Psoas muscle (tissue), 8 donors: Measurements from ENCODE around the gene IFFO2. TPM values are rescaled to one million over a fixed set of nuclear protein-coding genes. Genes with fewer than 3 reads are reported as not detected.

ENCODE experiments used
- ATAC-seq, 4 donors: fragments of 200-7000 bp; cut with Tn5 transposase; one replicate each; pipeline ENCODE4 v1.9.1; 2020; ENCODE audit warnings: moderate library complexity in 3 of 4, mild to moderate bottlenecking in 2 of 4
- DNase-seq, 2 donors: peaks; one replicate each; pipeline ENCODE4 v3.0.0-alpha.2; 2020
- H3K27ac ChIP-seq: fragments of 200-600 bp; one replicate; pipeline ENCODE4 v1.8.0; 2022
- H3K27me3 ChIP-seq, 3 donors: fragments of 200-600 bp in 1 of 3; one replicate each; pipeline versions ENCODE4 v1.6.1 to v1.8.0; 2013 to 2022; ENCODE audit warnings: low read length in 2 of 3, mild to moderate bottlenecking in 2 of 3, moderate library complexity in 1 of 3; ENCODE audit not compliant: insufficient read depth in 3 of 3
- H3K36me3 ChIP-seq, 2 donors: fragments of 200-600 bp in 1 of 2; one replicate each; pipeline versions ENCODE4 v1.6.1 to v1.8.0; 2013 to 2022; ENCODE audit warnings: low read depth in 1 of 2, mild to moderate bottlenecking in 1 of 2, moderate library complexity in 1 of 2; ENCODE audit not compliant: insufficient read depth in 1 of 2
- H3K4me1 ChIP-seq: fragments of 200-600 bp; one replicate; pipeline ENCODE4 v1.8.0; 2022
- H3K4me3 ChIP-seq: fragments of 200-600 bp; one replicate; pipeline ENCODE4 v1.8.0; 2022; ENCODE audit warnings: mild to moderate bottlenecking
- H3K9me3 ChIP-seq: fragments of 200-600 bp; one replicate; pipeline ENCODE4 v1.8.0; 2022
- WGBS, 3 donors: extraction: QIAGEN DNeasy Blood & Tissue Kit; methylation state at CpG; one replicate each; pipeline versions ENCODE4 v1.1.6 to v1.1.7; 2013; 5-methylcytosine and 5-hydroxymethylcytosine counted together
- intact Hi-C, 2 donors: fragments of 100-400 bp; cut with DNase I; formaldehyde crosslinking; loops; one replicate each; pipeline versions ENCODE4 v1.11.0 to v1.14.2; 2022
- polyA plus RNA-seq, 3 donors: library from polyadenylated mRNA; stranded (reverse); fragments of 200-250 nt; gene quantifications; one replicate each; pipeline ENCODE4 v1.2.3, GENCODE V29; 2013
- total RNA-seq, 4 donors: library from RNA; stranded (reverse); fragmentation: NEBNext Ultra II Directional in 2 of 4; extraction: Animal tissue kit (Norgen Biotek cat#: 25700) in 2 of 4; gene quantifications; one replicate each; pipeline versions ENCODE4 v1.2.1 to v1.2.4, GENCODE V29; 2021 to 2023
- TF ChIP-seq, protein P1 (sequence below): fragments of 200-600 bp; IDR thresholded peaks from one replicate; pipeline ENCODE4 v1.8.0; 2022; ENCODE audit warnings: antibody characterized with exemption
- donor health status: healthy with polysubstance abuse.
- donor health status: DM: no; HTN: no; CAD: no; lungs with moderate emphysema.
- donor health status: Bipolar disorder and iron deficiency.
- donor health status: healthy.
- donor health status: DM: yes; HTN: yes; CAD: no.
- donor health status: DM: no; HTN: no; CAD: no.
- donor health status: DM: no; HTN: no; CAD: no.
- donor health status: DM: yes; HTN: yes; CAD: no.

IFFO2 gene
- total and polyA plus RNA-seq, 7 donors: 0.94 to 14.0 (median 3.7) TPM

DNA sequence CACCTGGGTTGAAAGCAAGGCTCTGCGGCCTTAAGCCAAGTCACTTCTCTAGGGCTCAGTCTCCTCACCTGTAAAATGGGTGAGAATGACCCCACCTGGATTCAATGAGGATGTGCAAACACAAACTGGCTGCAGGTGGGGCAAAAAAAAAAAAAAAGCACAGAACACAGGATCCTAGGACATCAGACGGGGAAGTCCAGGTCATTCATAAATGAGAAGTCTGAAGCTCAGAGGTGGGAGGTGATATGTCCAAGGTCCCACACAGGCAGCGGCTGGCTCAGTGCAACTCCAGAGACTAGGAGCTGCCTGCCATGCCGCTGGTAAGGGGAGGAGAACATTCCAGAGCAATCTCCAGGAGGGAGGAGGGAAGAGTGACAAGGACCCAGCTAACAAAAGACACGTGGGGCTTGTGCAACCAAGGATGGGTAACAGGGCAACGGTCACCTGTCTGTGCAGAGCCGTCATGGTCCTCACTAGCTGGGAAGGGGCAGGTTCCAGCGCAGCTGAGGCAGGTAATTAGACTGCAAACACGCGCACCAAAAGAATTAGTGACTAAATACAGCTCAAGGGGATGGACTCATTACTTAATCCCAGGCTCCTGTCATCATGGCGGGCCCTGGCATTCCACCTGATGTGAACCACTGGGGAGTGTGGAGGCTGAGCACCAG lies 19.5 kb downstream of the IFFO2 start:
- TF ChIP-seq, protein P1, sequence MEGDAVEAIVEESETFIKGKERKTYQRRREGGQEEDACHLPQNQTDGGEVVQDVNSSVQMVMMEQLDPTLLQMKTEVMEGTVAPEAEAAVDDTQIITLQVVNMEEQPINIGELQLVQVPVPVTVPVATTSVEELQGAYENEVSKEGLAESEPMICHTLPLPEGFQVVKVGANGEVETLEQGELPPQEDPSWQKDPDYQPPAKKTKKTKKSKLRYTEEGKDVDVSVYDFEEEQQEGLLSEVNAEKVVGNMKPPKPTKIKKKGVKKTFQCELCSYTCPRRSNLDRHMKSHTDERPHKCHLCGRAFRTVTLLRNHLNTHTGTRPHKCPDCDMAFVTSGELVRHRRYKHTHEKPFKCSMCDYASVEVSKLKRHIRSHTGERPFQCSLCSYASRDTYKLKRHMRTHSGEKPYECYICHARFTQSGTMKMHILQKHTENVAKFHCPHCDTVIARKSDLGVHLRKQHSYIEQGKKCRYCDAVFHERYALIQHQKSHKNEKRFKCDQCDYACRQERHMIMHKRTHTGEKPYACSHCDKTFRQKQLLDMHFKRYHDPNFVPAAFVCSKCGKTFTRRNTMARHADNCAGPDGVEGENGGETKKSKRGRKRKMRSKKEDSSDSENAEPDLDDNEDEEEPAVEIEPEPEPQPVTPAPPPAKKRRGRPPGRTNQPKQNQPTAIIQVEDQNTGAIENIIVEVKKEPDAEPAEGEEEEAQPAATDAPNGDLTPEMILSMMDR: no peak
- Histone ChIP-seq H3K36me3 (no peaks in the 10 kb centered on the region), H3K4me1 (peaks cover 23% of the 10 kb centered on the region), H3K27ac (no peak overlapping the region), H3K9me3 (no peaks in the 10 kb centered on the region), H3K27me3 (no peaks in the 10 kb centered on the region), H3K4me3 (no peak overlapping the region)
- intact Hi-C loops: no loop called here
- ATAC-seq: no peak
- DNase-seq: no peak
- 88 to 91% (median 90%) methylated on average over 11 of the region's 11 CpGs for WGBS, 3 donors

DNA sequence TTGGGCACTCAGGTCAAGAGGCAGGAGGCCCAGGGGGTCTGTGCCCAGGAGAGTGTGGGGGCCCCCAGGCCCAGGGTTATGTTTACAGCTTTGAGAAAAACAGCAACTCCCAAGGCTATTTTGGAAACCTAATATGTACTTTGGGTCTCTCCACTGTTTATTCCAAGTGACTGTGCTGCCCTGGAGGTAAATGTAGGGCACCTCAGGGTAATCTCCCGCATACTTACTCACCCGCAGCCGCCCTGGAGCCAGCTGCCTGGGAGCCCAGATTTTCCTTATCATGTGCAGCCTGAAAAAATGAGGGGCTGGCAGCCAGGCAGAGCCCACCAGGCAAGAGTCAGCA lies 20.0 kb downstream of the IFFO2 start:
- no peak overlapping the region for H3K4me3 ChIP-seq
- DNase-seq (no peak), ATAC-seq (no peak)
- intact Hi-C loops: no loop called here
- H3K27me3 ChIP-seq: no peaks in the 10 kb centered on the region
- no peaks in the 10 kb centered on the region for H3K9me3 ChIP-seq
- no peaks in the 10 kb centered on the region for H3K36me3 ChIP-seq
- TF ChIP-seq, protein P1: no peak
- 88 to 100% (median 90%) methylated on average over 3 of the region's 3 CpGs for WGBS, 3 donors
- no peak overlapping the region for H3K27ac ChIP-seq
- peaks cover 20% of the 10 kb centered on the region for H3K4me1 ChIP-seq

DNA sequence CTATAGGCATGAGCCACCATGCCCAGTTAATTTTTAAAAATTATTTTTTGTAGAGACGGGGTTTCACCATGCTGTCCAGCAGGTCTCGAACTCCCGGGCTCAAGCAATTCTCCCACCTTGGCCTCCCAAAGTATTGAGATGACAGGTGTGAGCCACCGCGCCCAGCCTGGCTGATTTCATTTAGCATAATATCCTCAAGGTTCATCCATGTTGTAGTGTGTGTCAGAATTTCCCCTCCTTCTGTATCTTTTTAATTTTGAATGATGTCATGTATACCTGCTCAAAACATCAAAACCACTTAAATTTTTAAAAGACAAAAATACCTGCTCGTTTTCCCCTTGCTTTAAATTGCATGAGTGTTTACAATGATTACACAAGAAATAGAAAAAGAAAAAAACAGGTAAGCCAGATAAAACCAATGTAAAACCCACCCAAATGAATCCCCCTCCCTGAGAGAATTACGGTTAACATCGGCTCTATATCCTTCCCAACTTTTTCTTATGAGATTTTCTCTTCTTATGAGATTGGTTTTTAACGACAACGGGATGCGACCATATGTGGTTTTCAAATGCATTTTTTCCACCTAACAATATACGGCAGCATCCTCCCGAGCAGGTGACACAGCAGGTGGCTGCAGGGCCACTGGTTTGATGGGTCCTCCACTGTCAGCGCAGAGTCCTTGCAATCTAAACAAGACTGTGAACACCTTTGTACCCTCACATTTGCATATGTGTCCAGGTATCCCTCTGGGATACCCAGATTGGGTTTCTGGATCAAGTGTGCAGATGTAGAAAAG lies 22.1 kb downstream of the IFFO2 start:
- DNase-seq (no peak), ATAC-seq (no peak)
- Histone ChIP-seq H3K4me3 (no peak overlapping the region), H3K36me3 (no peaks in the 10 kb centered on the region), H3K27ac (no peak overlapping the region), H3K27me3 (no peaks in the 10 kb centered on the region), H3K4me1 (peaks cover 9% of the 10 kb centered on the region), H3K9me3 (no peaks in the 10 kb centered on the region)
- TF ChIP-seq, protein P1: no peak
- WGBS, 3 donors: 80 to 90% (median 80%) methylated on average over 14 of the region's 14 CpGs
- intact Hi-C loops: no loop called here

DNA sequence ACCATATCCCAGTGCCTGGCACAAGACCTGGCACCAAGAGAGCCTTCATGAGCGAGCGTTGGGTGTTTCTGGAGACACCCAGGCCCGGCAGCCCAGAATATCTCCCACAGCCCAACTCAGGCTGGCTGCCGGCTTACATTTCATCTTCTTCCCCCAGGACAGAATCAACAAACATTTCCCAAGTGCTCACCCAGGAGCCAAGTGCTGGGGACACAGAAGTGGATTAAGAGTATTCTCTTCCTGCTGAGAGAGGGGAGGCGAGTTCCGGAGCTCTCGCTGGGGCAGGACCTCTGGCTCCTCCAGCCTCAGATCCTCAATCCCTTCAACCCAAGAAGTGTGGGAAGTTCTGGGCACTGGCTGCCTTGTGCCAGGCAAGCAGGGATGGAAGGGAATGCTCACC lies 23.6 kb downstream of the IFFO2 start:
- H3K27me3 ChIP-seq: no peaks in the 10 kb centered on the region
- WGBS, 3 donors: 52 to 63% (median 58%) methylated on average over 7 of the region's 7 CpGs
- no peaks in the 10 kb centered on the region for H3K4me1 ChIP-seq
- H3K27ac ChIP-seq: no peak overlapping the region
- TF ChIP-seq, protein P1: no peak
- no peak overlapping the region for H3K4me3 ChIP-seq
- peak in 2 of 4 donors; percentile 30 to 42 for ATAC-seq
- H3K36me3 ChIP-seq: no peaks in the 10 kb centered on the region
- intact Hi-C loops: no loop called here
- H3K9me3 ChIP-seq: no peaks in the 10 kb centered on the region
- DNase-seq: no peak
